GM06990 (cell line): ENCODE data around the gene PDCD11.

Experiments used
- DNase-seq: peaks from one replicate; pipeline ENCODE4 v3.0.0-alpha.2; 2011; ENCODE audit not compliant: insufficient read length; ENCODE audit errors: extremely low read depth
- H3K27me3 ChIP-seq: replicated peaks from 2 replicates; pipeline ENCODE4 v1.6.0; 2011; ENCODE audit warnings: low read length; ENCODE audit not compliant: control insufficient read depth, insufficient read depth
- H3K36me3 ChIP-seq: 2 replicates; pipeline ENCODE4 v1.5.1; 2011; ENCODE audit warnings: low read length; ENCODE audit not compliant: control insufficient read depth, insufficient read depth
- H3K4me3 ChIP-seq: replicated peaks from 2 replicates; pipeline ENCODE4 v1.5.1; 2011; ENCODE audit warnings: low read depth, mild to moderate bottlenecking, control low read depth, low read length
- CTCF ChIP-seq: IDR thresholded peaks from 2 replicates; pipeline ENCODE4 v1.5.1; 2011; ENCODE audit warnings: low read length, control low read depth, mild to moderate bottlenecking, inconsistent platforms; ENCODE audit not compliant: insufficient read depth, poor library complexity, severe bottlenecking

The PDCD11 gene

GRCh38 chr10:103423748-103424147 is 27.3 kb downstream of the PDCD11 start:
- H3K4me3 ChIP-seq = no peak overlapping the region
- H3K27me3 ChIP-seq = no peaks in the 10 kb centered on the region
- H3K36me3 ChIP-seq = peaks cover 48% of the 10 kb centered on the region
- TF ChIP-seq CTCF = no peak
- DNase-seq = no peak

- no peak for DNase-seq
- no peaks in the 10 kb centered on the region for H3K27me3 ChIP-seq
- TF ChIP-seq CTCF = no peak
- no peak overlapping the region for H3K4me3 ChIP-seq
- peaks cover 38% of the 10 kb centered on the region for H3K36me3 ChIP-seq
Observed at GRCh38 chr10:103427866-103428265, 31.4 kb downstream of the PDCD11 start.

GRCh38 chr10:103428989-103429643 is 32.7 kb downstream of the PDCD11 start:
- DNase-seq = no peak
- H3K36me3 ChIP-seq = peaks cover 37% of the 10 kb centered on the region
- H3K27me3 ChIP-seq = no peaks in the 10 kb centered on the region
- no peak for TF ChIP-seq CTCF
- no peak overlapping the region for H3K4me3 ChIP-seq

GRCh38 chr10:103429647-103430046 is 33.2 kb downstream of the PDCD11 start:
- DNase-seq = no peak
- TF ChIP-seq CTCF = no peak
- no peak overlapping the region for H3K4me3 ChIP-seq
- peaks cover 36% of the 10 kb centered on the region for H3K36me3 ChIP-seq
- H3K27me3 ChIP-seq = no peaks in the 10 kb centered on the region

GRCh38 chr10:103431902-103432301 is 35.5 kb downstream of the PDCD11 start:
- TF ChIP-seq CTCF = no peak
- no peak for DNase-seq
- Histone ChIP-seq H3K36me3 (peaks cover 41% of the 10 kb centered on the region), H3K27me3 (no peaks in the 10 kb centered on the region), H3K4me3 (no peak overlapping the region)

GRCh38 chr10:103433858-103434257 is 37.4 kb downstream of the PDCD11 start:
- no peak for TF ChIP-seq CTCF
- peaks cover 47% of the 10 kb centered on the region for H3K36me3 ChIP-seq
- no peak for DNase-seq
- H3K27me3 ChIP-seq = no peaks in the 10 kb centered on the region
- no peak overlapping the region for H3K4me3 ChIP-seq
